Measurements from ENCODE around the gene CCDC192.

CCDC192 gene

GRCh38 chr5:127830829-127831598 lies 127.8 kb downstream of the CCDC192 start:
- Histone ChIP-seq H3K79me2 (ENCODE audit: low read length) (no peaks in the 10 kb centered on the region), H4K20me1 (ENCODE audit: insufficient read depth, low read length) (no peaks in the 10 kb centered on the region), H3K9ac (ENCODE audit: low read length) (no peak overlapping the region), H3K36me3 (replicated peaks; ENCODE audit: low read depth, low read length) (no peaks in the 10 kb centered on the region), H3K9me3 (ENCODE audit: insufficient read depth, low read length) (no peaks in the 10 kb centered on the region), H3K4me2 (ENCODE audit: low read length) (no peak overlapping the region), H3K27me3 (ENCODE audit: low read depth, low read length) (no peaks in the 10 kb centered on the region), H3K4me1 (ENCODE audit: low read length) (peaks cover 3% of the 10 kb centered on the region; the same call in 1 of the 2 replicates), H3K27ac (ENCODE audit: low read length) (no peak overlapping the region), H2AFZ (ENCODE audit: low read depth, low read length) (no peak overlapping the region), H3K4me3 (ENCODE audit: low read length) (no peak overlapping the region)
- TF ChIP-seq EZH2phosphoT487 (IDR thresholded peaks at IDR 0.05; ENCODE audit: low read depth) = no peak
- no peak for TF ChIP-seq CTCF (IDR thresholded peaks at IDR 0.05; ENCODE audit: low read depth, low read length)

GRCh38 chr5:127832067-127832466 lies 128.9 kb downstream of the CCDC192 start:
- Histone ChIP-seq H3K4me1 (ENCODE audit: low read length) (peaks cover 3% of the 10 kb centered on the region; the same call in 1 of the 2 replicates), H4K20me1 (ENCODE audit: insufficient read depth, low read length) (no peaks in the 10 kb centered on the region), H3K79me2 (ENCODE audit: low read length) (no peaks in the 10 kb centered on the region), H2AFZ (ENCODE audit: low read depth, low read length) (no peak overlapping the region), H3K4me3 (ENCODE audit: low read length) (no peak overlapping the region), H3K4me2 (ENCODE audit: low read length) (no peak overlapping the region), H3K27ac (ENCODE audit: low read length) (no peak overlapping the region), H3K27me3 (ENCODE audit: low read depth, low read length) (no peaks in the 10 kb centered on the region), H3K36me3 (replicated peaks; ENCODE audit: low read depth, low read length) (no peaks in the 10 kb centered on the region), H3K9me3 (ENCODE audit: insufficient read depth, low read length) (no peaks in the 10 kb centered on the region), H3K9ac (ENCODE audit: low read length) (no peak overlapping the region)
- TF ChIP-seq EZH2phosphoT487 (IDR thresholded peaks at IDR 0.05; ENCODE audit: low read depth) (no peak), CTCF (IDR thresholded peaks at IDR 0.05; ENCODE audit: low read depth, low read length) (no peak)

GRCh38 chr5:127834094-127834531 lies 130.9 kb downstream of the CCDC192 start:
- H4K20me1 ChIP-seq (ENCODE audit: insufficient read depth, low read length) = no peaks in the 10 kb centered on the region
- H3K9ac ChIP-seq (ENCODE audit: low read length) = no peak overlapping the region
- H3K27me3 ChIP-seq (ENCODE audit: low read depth, low read length) = no peaks in the 10 kb centered on the region
- H3K4me2 ChIP-seq (ENCODE audit: low read length) = no peak overlapping the region
- no peaks in the 10 kb centered on the region for H3K79me2 ChIP-seq (ENCODE audit: low read length)
- no peak overlapping the region for H2AFZ ChIP-seq (ENCODE audit: low read depth, low read length)
- H3K4me1 ChIP-seq (ENCODE audit: low read length) = peaks cover 3% of the 10 kb centered on the region; the same call in 1 of the 2 replicates
- no peaks in the 10 kb centered on the region for H3K9me3 ChIP-seq (ENCODE audit: insufficient read depth, low read length)
- peak; percentile 28 for TF ChIP-seq CTCF (IDR thresholded peaks at IDR 0.05; ENCODE audit: low read depth, low read length)
- TF ChIP-seq EZH2phosphoT487 (IDR thresholded peaks at IDR 0.05; ENCODE audit: low read depth) = no peak
- no peaks in the 10 kb centered on the region for H3K36me3 ChIP-seq (replicated peaks; ENCODE audit: low read depth, low read length)
- no peak overlapping the region for H3K27ac ChIP-seq (ENCODE audit: low read length)
- no peak overlapping the region for H3K4me3 ChIP-seq (ENCODE audit: low read length)

GRCh38 chr5:127834554-127834953 lies 131.4 kb downstream of the CCDC192 start:
- Histone ChIP-seq H3K27ac (ENCODE audit: low read length) (no peak overlapping the region), H3K4me1 (ENCODE audit: low read length) (peaks cover 4% of the 10 kb centered on the region; the same call in 1 of the 2 replicates), H3K4me2 (ENCODE audit: low read length) (no peak overlapping the region), H3K4me3 (ENCODE audit: low read length) (no peak overlapping the region), H2AFZ (ENCODE audit: low read depth, low read length) (no peak overlapping the region), H4K20me1 (ENCODE audit: insufficient read depth, low read length) (no peaks in the 10 kb centered on the region), H3K27me3 (ENCODE audit: low read depth, low read length) (no peaks in the 10 kb centered on the region), H3K9me3 (ENCODE audit: insufficient read depth, low read length) (no peaks in the 10 kb centered on the region), H3K79me2 (ENCODE audit: low read length) (no peaks in the 10 kb centered on the region), H3K36me3 (replicated peaks; ENCODE audit: low read depth, low read length) (no peaks in the 10 kb centered on the region), H3K9ac (ENCODE audit: low read length) (no peak overlapping the region)
- no peak for TF ChIP-seq EZH2phosphoT487 (IDR thresholded peaks at IDR 0.05; ENCODE audit: low read depth)
- no peak for TF ChIP-seq CTCF (IDR thresholded peaks at IDR 0.05; ENCODE audit: low read depth, low read length)
